Airway epithelial cell (primary cell): ENCODE data around the gene RSKR. TPM values are rescaled to one million over a fixed set of nuclear protein-coding genes. Genes with fewer than 3 reads are reported as not detected.

Experiments used
- total RNA-seq: library from RNA; depleted of rRNA; stranded (reverse); fragments of >200 nt; gene quantifications from 2 replicates; pipeline ENCODE4 v1.2.3, GENCODE V29; 2015

RSKR gene
- 0.84 and 4.4 TPM in 2 replicates for total RNA-seq

GRCh38 chr17:28613931-28614381 is at the start of gene RSKR:
Gene RSKR (minus strand): TSS chr17:28614185. CDS start chr17:28614161, 24 bp downstream.

GRCh38 chr17:28661635-28662526 is 47.9 kb upstream of the RSKR start, which contains the start of the genes SDF2 and SUPT6H:
Gene SDF2 (minus strand): TSS chr17:28661906. CDS start chr17:28661876, 30 bp downstream.
Gene SUPT6H (plus strand): TSS chr17:28662205. CDS start chr17:28673402, 11,197 bp downstream.

GRCh38 chr17:28644787-28645575 is 31.0 kb upstream of the RSKR start, which contains the start of gene BLTP2:
Gene BLTP2 (minus strand): TSS chr17:28645158. CDS start chr17:28645056, 102 bp downstream.

GRCh38 chr17:28598799-28599310 is 15.1 kb downstream of the RSKR start, which contains the start of gene SPAG5:
Gene SPAG5 (minus strand): TSS chr17:28599025. CDS start chr17:28598946, 79 bp downstream.

GRCh38 chr17:28576758-28577465 is 37.1 kb downstream of the RSKR start, which contains the start of gene ALDOC:
Gene ALDOC (minus strand): TSS chr17:28576895. CDS start chr17:28575532, 1,363 bp downstream.

GRCh38 chr17:28571361-28572122 is 42.4 kb downstream of the RSKR start, which contains the start of gene PIGS:
Gene PIGS (minus strand): TSS chr17:28571524. CDS start chr17:28571496, 28 bp downstream.

Other genes starting within 250 kb of the RSKR start
- gene SEBOX, start 249.0 kb downstream of the RSKR start, total RNA-seq: not detected in 2 replicates
- not detected in 2 replicates for gene VTN, start 243.9 kb downstream of the RSKR start, total RNA-seq
- 0.14 and 0.21 TPM in 2 replicates for gene SARM1, start 242.5 kb downstream of the RSKR start, total RNA-seq
- gene SLC46A1, start 208.0 kb downstream of the RSKR start, total RNA-seq: 2.6 and 4.8 TPM in 2 replicates
- not detected in 2 replicates for gene SLC13A2, start 140.5 kb downstream of the RSKR start, total RNA-seq
- 2.7 and 11.1 TPM in 2 replicates for gene FOXN1, start 107.8 kb downstream of the RSKR start, total RNA-seq
- 34.1 and 51.9 TPM in 2 replicates for gene UNC119, start 61.6 kb downstream of the RSKR start, total RNA-seq
- gene PIGS, start 42.7 kb downstream of the RSKR start, total RNA-seq: 55.8 and 60.0 TPM in 2 replicates
- 109 and 131 TPM in 2 replicates for gene ALDOC, start 37.3 kb downstream of the RSKR start, total RNA-seq
- 36.9 and 44.5 TPM in 2 replicates for gene SPAG5, start 15.2 kb downstream of the RSKR start, total RNA-seq
- gene BLTP2, start 31.0 kb upstream of the RSKR start, total RNA-seq: 104 and 127 TPM in 2 replicates
- 35.0 and 44.7 TPM in 2 replicates for gene SDF2, start 47.7 kb upstream of the RSKR start, total RNA-seq
- 18.6 and 27.9 TPM in 2 replicates for gene SUPT6H, start 48.0 kb upstream of the RSKR start, total RNA-seq
- gene PROCA1, start 97.7 kb upstream of the RSKR start, total RNA-seq: 0.21 and 2.6 TPM in 2 replicates
- 214 and 300 TPM in 2 replicates for gene RAB34, start 103.7 kb upstream of the RSKR start, total RNA-seq
- gene RPL23A, start 105.8 kb upstream of the RSKR start, total RNA-seq: 645 and 883 TPM in 2 replicates
- gene TLCD1, start 112.0 kb upstream of the RSKR start, total RNA-seq: 20.2 and 23.5 TPM in 2 replicates
- gene NEK8, start 114.6 kb upstream of the RSKR start, total RNA-seq: 1.8 and 2.4 TPM in 2 replicates
- 78.0 and 82.7 TPM in 2 replicates for gene TRAF4, start 129.8 kb upstream of the RSKR start, total RNA-seq
- 12.4 and 17.6 TPM in 2 replicates for gene FAM222B, start 228.6 kb upstream of the RSKR start, total RNA-seq
- gene ERAL1, start 240.8 kb upstream of the RSKR start, total RNA-seq: 59.0 and 60.8 TPM in 2 replicates